ENCODE data around the gene DIPK1A.
"Not testable (repeated sequence)": the region's sequence is repeated elsewhere in the genome, so short reads cannot be mapped to it uniquely, and the experiment has no call there.

Gene DIPK1A

DNA sequence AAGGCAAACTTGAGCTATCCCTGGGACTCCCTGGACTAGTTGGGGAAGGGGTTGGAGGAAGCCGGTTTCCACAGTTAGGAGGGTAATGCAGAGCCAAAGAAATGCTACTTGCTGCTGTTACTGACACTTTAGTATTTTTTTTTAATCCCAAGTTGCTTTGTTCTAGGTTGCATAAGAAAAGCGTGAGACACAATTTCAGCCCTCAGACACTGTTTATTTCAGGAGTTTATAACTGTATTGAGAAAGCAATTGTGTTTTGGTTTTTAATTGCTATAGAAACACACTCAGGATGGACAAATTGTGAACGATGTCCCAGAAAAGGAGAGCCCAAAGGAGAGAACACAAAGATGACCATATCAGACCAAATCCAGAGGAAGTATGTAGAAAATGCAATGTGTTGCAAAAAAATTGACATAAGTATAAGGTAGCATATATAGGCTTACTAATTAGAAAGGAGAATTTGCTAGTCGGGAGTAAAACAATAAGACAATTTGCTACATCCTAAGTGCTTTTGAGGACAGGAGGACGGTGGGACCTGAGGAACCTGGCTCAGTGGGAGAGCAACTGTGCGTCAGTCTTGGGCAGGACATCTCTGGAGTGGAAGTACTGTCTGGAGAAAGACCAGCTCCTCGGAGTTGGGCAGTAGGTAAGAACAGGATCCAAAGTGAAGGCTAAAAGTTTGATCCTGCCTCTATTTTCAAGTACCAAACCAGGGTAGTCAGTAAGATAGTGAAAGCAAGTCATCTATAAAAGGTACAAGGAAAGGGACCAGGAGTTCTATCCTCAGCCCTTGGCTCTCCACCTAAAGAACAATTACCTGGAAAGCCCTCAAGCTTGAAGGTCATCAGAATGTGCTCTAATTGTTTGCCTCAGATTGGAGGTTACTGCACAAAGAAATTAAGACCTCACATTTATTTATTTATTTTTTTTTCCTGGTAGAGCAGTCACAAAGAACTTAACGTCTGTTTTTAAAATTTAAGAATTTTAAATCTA lies 39.9 kb downstream of the DIPK1A start:
- no peak for DNase-seq (ENCODE audit: low spot score)

DNA sequence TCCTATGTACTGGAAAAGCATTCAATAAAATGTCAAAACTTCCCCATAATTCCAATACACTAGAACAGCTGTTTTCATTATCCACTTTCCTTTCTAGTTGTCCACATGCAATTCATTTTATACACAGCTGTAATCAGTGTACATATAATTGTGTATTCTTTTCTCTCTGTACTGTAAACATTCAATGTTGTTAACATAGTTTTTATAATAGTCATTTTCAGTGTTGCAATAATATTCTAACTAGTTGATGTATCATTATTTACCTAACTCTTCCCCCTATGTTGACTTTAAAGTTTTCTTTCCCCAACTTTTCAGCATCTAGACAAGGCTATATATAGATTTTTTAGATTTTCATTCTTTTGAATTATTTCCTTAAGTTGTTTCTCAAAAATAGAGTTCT lies 44.4 kb downstream of the DIPK1A start:
- no peak for DNase-seq (ENCODE audit: low spot score)

DNA sequence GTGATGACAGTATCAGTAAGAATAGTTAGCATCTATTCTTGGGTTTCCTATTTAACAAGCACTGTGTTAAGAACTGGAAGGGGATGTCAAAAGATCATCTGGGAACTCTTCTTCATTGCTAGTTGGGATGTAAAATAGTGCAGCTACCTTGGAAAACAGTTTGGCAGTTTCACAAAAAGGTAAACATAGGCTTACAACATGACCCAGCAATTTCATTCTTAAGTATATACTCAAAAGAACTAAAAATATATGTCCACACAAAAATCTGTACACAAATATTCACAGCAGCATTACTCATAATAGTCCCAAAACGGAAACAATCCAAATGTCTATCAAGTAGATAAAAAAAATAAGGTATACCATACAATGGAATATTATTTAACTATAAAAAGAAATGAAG lies 45.7 kb downstream of the DIPK1A start:
- no peak for DNase-seq (ENCODE audit: low spot score)

DNA sequence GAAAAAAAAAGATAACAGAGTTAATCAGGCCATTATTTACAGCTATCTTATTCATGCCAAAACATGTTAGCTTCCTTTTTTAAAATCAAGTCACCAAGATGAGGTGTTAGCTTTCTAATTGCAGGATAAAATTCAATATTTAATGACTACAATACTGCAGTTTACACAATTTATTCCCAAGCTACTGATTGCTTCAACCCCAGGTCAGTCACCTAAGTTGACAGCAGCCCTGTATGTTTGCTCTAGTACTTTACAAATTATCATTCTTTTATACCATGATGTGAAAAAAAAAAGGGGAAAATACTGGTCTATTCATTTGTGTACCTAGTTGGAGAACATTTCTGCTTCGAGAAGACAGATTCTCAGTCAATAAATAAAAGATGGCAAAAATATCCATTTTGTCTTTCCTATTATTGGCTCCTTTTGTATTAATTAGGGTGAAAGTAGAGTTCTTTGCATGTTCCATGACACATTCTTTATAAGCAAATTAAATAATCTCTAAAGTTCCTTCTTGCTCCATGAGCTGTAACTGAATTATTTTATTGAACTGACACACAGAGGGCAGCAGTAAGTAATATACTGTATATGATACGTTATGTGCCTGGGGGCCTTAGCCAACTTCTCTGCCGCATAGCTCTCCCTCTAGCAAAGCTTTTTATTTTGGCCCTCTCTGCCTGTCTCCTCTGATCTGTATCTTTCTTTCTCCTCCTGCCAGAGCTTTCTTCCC lies 48.0 kb downstream of the DIPK1A start:
- no peak for DNase-seq (ENCODE audit: low spot score)

DNA sequence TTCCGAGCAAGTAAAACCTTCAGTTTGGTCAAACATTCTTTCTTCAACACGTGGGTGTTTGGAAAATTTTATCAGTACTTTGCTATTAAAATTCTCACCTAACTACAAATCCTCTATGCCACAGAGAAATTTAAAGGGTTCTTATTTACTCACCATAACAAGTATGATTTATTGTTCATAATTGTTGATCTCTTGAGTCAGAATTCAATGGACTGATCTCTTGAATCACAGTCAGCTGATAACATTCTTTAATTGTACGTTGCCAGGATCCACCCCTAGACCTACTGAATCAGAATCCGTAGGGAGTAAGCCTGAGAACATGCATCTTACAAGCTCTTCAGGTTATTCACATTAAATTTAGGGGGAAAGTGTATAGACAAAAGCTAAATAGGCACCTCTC lies 51.2 kb downstream of the DIPK1A start:
- DNase-seq (ENCODE audit: low spot score) = no peak

DNA sequence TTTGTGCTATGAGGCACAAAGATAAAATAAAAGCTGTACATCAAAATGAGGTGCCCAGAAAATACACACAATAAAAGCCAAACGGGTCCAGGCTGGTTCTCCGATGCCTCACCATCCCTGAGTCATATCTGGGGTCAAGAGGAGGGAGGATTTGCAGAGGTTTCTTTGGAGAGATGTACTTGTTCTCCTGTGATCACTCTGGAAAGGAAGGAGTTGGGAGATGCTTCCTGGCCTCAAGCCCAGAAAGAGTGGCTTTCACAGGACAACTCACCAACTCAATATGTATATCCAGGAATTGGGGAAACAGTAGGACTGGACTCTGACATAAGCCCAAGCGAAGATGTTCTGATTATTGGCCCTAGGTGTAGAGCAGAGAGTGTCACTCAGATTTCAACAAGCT lies 51.9 kb downstream of the DIPK1A start:
- DNase-seq (ENCODE audit: low spot score) = no peak

DNA sequence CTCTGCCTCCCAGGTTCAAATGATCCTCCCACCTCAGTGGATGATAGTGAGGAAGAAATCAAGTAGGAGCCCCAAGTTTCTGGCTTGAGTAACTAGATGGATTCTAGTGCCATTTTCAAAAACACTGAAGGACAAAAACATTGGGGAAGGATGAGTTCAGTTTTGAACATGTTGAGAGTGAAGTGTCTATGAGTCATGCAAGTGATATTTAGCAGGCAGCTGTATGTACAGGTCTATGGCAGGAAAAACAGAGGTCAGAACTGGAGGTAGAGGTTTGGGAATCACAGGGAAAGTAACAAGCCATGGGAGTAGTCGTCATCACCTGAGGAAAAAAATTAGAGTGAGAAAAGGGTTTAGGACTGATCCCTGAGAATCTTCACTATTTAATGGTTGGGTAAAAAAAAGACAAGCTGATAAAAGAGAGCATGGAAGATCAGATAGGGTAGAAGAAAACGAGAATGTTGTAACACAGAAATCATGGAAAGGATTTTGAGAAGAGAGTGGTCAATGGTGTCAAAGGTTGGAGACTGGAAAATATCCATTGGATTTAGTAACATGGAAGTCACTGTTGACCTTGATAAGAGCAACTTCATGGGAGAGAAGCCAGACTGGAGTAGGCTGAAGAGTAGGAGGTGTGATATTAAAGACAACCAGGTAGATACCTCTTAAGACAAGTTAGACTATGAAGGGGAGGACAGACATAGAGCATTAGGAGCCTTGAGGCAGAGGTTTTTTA lies 53.1 kb downstream of the DIPK1A start:
- no peak for DNase-seq (ENCODE audit: low spot score)

DNA sequence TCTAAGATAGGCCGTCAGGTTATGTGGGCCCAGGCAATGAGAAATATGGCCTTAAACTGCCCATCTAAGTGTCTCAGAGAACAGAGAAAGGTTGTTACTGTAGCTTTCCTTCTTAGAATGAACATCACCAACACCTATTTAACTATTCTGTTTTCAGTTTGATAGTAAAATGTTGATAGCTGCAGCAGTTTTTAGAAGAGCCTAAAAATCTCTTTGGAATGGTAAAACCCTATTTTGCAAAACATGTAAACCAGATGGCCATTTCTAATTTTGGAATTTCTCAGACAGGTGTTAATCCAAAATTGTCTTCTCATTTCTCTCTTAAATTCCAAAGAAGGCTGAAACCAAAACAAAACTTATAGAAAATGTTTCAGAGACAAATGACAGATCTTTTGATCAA lies 57.5 kb downstream of the DIPK1A start:
- no peak for DNase-seq (ENCODE audit: low spot score)

DNA sequence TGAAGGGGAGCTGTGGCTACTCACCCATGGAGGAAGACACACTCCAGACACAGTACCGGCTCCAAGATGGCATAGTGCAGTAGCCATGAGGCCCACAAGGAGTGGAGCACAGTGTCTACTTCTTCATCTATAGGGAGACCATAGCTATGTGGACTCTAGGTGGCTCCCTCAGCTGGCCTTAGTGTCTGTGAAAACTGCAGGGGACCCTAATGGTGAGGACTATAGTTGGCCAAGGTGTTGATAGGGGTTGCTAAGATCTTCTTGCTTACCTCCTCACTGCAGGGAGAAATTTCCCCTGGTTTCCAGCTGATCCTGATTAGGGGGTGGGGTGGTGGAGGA lies 58.9 kb downstream of the DIPK1A start:
- DNase-seq (ENCODE audit: low spot score) = no peak

DNA sequence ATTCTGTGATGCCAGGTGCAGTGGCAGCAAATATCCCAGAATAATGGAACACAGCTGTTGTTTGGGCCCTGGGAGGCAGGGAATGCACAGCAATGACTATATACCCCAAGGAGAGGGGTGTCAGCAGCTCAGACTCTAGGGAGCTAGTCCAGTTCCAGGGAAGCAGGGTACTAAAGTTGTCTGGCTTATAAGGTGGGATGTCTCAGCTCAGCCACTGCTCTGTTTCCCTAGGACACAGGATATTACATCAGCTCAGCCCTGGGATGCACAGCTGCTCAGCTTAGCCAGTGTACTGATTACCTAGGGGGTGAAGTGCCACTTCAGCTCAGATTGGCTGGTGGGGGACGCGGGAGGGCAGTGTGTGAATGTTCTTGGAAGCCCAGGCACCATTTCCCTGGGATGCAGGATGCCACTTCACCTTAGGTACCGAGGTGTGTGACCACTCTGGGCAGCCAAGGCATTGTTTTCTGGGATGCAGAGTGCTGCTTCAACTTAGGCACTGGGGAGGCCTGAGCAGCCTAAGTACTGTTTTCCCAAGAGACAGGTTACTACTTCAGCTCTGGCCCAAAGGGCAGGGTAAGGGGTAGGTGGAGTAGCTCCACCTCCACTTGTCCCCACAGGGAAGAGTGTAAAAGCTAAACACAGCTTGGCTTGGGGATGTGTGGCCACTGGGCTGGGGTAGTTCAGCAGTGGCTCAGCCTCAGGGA lies 59.4 kb downstream of the DIPK1A start:
- DNase-seq (ENCODE audit: low spot score) = no peak

DNA sequence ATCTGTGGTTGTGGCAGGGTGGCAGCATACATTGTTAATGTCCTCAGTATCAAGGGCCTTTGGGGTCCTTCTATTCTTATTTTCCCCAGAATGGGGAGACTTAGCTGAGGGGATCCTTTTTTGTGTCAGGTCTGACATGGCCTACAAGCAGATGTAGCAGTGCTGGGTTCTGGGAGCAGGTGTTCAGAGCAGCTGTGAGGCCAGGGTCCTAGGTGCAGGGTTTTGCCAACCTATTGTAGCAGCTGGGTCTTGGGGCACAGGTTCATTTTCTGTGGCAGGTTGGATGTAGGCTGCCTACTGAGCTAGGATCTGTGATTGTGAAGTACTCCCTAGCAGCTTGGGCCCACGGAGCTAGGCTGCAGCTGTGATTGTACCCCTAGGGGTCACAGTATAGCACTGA lies 60.1 kb downstream of the DIPK1A start:
- no peak for DNase-seq (ENCODE audit: low spot score)

DNA sequence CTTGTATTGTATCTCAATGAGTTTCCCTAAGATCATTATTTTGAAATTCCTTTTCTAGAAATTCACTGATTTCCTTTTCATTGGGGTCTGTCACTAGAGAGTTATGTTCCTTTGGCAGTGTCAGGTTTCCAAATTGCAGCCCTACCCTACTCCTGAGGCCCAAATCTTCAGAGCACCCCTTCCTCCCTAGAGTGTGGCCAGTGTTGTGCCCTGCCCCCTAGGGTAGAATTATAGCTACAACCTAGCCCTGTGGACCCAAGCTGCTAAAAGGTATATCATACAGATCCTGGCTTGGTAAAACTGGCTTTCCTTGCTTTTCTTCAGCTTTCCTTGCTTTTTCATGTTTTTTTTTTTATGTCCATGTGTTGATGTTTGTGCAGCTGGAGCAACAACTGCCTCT lies 60.7 kb downstream of the DIPK1A start:
- no peak for DNase-seq (ENCODE audit: low spot score)

DNA sequence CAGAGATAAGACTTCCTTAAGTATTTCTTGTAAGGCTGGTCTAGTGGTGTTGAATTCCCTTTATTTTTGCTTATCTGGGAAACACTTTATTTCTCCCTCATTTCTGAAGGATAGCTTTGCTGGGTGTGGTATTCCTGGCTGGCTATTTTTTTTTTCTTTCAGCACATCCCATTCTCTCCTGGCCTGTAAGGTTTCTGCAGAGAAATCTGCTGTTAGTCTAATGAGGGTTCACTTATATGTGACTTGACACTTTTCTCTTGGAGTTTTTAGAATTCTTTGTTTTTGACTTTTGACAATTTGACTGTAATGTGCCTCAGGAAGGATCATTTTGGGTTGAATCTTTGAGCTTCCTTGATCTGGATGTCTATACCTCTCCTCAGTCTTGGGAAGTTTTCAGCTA lies 61.5 kb downstream of the DIPK1A start:
- no peak for DNase-seq (ENCODE audit: low spot score)

DNA sequence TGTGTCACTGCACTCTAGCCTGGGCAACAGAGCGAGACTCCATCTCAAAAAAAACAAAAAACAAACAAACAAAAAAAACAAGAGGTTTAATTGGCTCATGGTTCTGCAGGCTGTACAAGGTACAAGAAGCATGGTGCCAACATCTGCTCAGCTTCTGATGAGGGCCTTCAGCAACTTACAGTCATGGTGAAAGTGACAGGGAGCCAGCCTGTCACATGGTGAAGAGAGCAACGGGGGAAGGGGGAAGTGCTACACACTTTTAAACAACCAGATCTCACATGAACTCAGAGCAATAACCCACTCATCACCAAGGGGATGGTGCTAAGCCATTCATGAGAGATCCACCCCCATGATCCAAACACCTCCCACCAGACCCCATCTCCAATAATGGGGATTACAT lies 63.2 kb downstream of the DIPK1A start:
- not testable (repeated sequence) for DNase-seq (ENCODE audit: low spot score)

DNA sequence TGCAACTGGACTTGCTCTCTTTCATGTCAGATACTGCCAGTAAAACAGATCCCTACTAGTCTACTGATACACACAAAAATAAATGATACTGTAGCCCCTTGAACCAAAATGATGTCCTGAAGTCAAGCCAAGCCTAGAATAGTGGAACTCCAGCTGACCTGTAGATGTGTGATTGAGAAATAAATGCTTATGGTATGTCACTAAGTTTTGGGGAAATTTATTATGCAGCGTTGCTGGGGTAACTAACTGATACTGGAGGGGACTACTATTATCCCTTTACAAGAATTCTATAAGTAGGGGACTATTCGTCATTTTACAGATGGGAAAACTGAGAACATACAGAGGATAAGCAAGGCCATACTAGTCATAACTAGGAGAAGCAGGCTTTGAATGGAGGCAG lies 73.8 kb downstream of the DIPK1A start:
- no peak for DNase-seq (ENCODE audit: low spot score)

DNA sequence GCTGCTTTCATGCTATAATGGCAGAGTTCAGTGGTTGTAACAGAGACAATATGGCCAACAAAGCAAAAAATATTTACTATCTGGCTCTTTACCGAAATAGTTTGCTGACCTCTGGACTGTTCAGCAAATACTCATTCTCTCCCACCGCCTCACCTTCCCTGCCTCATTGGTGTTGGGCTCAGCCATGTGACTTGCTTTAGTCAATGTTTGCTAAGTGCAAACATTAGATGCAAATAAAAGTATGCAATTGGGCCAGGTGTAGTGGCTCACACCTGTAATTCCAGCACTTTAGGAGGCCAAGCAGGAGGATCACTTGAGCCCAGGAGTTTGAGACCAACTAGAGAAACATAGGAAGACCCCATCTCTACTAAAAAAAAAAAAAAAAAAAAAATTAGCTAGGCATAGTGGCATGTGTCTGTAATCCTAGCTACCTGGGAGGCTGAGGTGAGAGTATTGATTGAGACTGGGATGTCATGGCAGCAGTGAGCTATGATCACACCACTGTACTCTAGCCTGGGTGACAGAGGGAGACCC lies 74.3 kb downstream of the DIPK1A start:
- DNase-seq (ENCODE audit: low spot score) = no peak

DNA sequence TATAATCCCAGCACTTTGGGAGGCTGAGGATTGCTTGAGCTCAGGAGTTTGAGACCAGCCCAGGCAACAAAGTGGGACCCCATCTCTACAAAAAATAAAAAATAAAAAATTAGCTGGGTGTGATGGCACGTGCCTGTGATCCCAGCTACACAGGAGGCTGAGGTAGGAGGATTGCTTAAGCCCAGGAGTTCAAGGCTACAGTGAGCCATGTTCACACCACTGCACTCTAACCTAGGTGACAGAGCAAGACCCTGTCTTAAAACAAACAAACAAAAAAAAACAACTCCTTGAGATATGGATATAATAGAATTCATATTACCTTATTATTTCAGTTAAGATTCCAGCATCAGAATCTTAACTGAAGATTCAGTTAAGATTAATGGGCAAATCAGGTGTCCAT lies 77.1 kb downstream of the DIPK1A start:
- no peak for DNase-seq (ENCODE audit: low spot score)

DNA sequence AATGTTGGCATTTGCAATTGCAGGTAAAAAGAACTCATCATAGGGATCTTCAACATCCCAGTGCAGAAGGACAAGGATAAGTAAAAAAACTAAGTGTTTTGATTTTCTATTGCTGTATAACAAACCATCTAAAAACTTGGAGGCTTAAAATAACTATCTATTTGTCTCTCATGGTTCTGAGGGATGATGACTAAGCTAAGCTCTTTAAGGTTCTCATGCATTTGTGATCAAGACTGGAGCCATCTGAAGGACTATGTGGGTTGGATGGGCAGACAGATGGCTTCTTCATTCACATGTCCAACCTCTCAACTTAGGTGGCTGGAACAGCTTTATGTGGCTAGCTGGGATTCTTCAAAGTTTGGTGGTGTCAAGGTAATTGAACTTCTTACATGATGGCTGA lies 78.0 kb downstream of the DIPK1A start:
- no peak for DNase-seq (ENCODE audit: low spot score)

DNA sequence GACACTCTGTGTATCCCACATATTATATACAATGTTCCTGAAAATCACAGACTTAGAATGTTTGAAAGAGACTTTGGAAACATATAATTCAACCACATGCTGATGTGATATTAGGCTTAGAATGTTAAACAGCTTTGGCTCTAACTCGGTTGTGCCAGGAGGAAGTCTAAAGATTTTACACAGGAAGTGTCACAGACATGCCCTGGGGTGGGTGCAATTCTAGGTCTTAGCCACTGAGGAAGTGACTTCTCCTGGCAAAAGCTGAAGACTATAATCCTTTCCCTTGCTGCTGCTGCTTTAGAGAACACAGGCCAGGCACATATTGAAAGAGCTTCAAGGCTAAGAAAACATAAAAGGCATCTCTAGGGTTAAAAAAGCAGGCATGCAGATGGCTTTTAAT lies 78.4 kb downstream of the DIPK1A start:
- no peak for DNase-seq (ENCODE audit: low spot score)

DNA sequence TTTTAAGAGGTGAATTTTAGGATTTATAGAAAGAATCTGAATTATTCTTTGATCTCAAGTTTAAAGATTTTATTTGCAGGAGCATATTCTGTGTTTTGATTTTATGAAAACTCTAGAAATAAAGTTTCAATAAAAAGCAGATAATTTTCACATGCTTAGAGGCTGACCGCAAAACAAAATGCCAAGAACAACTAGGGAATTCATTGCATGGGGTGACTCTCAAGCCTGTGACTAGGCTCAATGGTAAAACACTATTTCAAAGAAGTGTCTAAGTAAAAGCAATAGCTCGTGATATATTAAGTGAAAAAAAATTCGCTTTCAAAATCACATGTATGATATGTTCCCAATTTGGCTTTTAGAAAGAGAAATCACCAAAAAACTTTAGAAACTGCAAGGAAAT lies 79.9 kb downstream of the DIPK1A start:
- DNase-seq (ENCODE audit: low spot score) = no peak

DNA sequence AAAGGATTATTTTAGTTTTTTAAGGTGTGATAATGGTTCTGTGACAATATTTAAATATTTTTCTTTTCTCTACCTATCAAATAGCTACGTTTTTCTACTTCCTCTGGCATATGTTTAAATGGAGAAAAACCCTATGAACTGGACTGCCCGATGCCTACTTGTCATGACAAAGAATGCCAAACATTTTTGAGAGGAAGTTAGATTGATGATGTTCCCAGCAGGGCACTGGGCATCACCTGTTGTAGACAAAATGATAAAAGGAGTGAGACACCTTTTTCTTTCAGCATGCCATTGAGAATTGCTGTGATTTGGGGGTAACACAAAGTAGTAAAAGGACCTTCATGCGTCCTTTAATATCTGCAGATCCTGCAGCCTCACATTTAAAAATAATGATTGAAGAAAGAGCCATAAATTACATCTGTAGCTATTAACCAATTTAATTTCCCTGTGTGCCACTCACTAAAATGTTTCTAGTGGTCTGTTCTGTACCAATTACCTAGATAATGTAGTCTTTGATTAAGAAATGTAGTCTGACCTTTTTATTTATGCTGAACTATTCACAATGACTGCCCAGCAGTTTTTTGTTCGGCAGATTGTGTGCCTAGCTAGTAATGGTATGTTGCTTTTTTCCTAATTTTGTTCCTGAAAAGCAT lies 81.8 kb downstream of the DIPK1A start:
- DNase-seq (ENCODE audit: low spot score) = no peak

All from iPS-NIHi11 (cell line).